Caco-2 (cell line): ENCODE measurements around the gene INPP4A. TPM values are rescaled to one million over a fixed set of nuclear protein-coding genes. Genes with fewer than 3 reads are reported as not detected.

Experiments
- BruUV-seq: library from RNA; stranded (reverse); fragments of 400-500 nt; replicated peaks from 2 replicates; lab custom pipeline; 2021; lab: Mats Ljungman, UMichigan
- CTCF ChIA-PET: fragments of 300-600 bp; sonication (Branson Sonifier 250); formaldehyde crosslinking; loops from one replicate; lab custom pipeline; 2022; ENCODE audit warnings: antibody characterized with exemption; lab: Charles Lee
- POLR2A ChIA-PET: fragments of 300-600 bp; sonication (Branson Sonifier 250); formaldehyde crosslinking; loops from one replicate; lab custom pipeline; 2022; ENCODE audit warnings: antibody characterized with exemption; lab: Charles Lee
- DNase-seq, 2 experiments: peaks; one replicate each; pipeline versions ENCODE4 v3.0.0 to v3.0.0-alpha.2; 2020 to 2022
- H3K27me3 ChIP-seq: replicated peaks from 2 replicates; pipeline ENCODE4 v1.6.0; 2011; ENCODE audit warnings: low read length; ENCODE audit not compliant: control insufficient read depth, insufficient read depth
- H3K36me3 ChIP-seq: 2 replicates; pipeline ENCODE4 v1.5.1; 2011; ENCODE audit warnings: low read length; ENCODE audit not compliant: control insufficient read depth, insufficient read depth
- H3K4me1 ChIP-seq: fragments of 250-450 bp; sonication (Bioruptor Pico); 2 replicates; pipeline ENCODE4 v1.5.1; 2020; ENCODE audit warnings: mild to moderate bottlenecking
- H3K4me3 ChIP-seq: 2 replicates; pipeline ENCODE4 v1.5.1; 2011; ENCODE audit warnings: low read depth, mild to moderate bottlenecking, control low read depth, low read length
- H3K9me3 ChIP-seq: fragments of 250-450 bp; sonication (Bioruptor Pico); 2 replicates; pipeline ENCODE4 v1.5.1; 2020; ENCODE audit warnings: mild to moderate bottlenecking, moderate library complexity
- H3K27ac Mint-ChIP-seq: one replicate; pipeline ENCODE4 v1.8.0; 2022; ENCODE audit warnings: mixed read lengths; ENCODE audit not compliant: unreplicated experiment
- H3K27me3 Mint-ChIP-seq: one replicate; pipeline ENCODE4 v1.8.0; 2022; ENCODE audit warnings: mixed read lengths; ENCODE audit not compliant: insufficient read depth, unreplicated experiment
- H3K36me3 Mint-ChIP-seq: one replicate; pipeline ENCODE4 v1.8.0; 2022; ENCODE audit warnings: mild to moderate bottlenecking, mixed read lengths; ENCODE audit not compliant: insufficient read depth, unreplicated experiment
- H3K4me1 Mint-ChIP-seq: one replicate; pipeline ENCODE4 v1.8.0; 2022; ENCODE audit warnings: low read depth, mixed read lengths; ENCODE audit not compliant: unreplicated experiment
- H3K4me3 Mint-ChIP-seq: one replicate; pipeline ENCODE4 v1.8.0; 2022; ENCODE audit warnings: mild to moderate bottlenecking, moderate library complexity, mixed read lengths; ENCODE audit not compliant: unreplicated experiment
- H3K9me3 Mint-ChIP-seq: one replicate; pipeline ENCODE4 v1.8.0; 2022; ENCODE audit warnings: mixed read lengths; ENCODE audit not compliant: unreplicated experiment
- intact Hi-C: fragments of 100-400 bp; cut with micrococcal nuclease; formaldehyde crosslinking; loops from one replicate; pipeline ENCODE4 v1.10.0; 2022; ENCODE audit not compliant: unreplicated experiment
- total RNA-seq: library from RNA; stranded (reverse); gene quantifications from 2 replicates; pipeline ENCODE4 v1.2.3, GENCODE V29; 2022
- TF ChIP-seq, protein P1 (sequence below), 2 experiments: fragments of 200-600 bp in 1 of 2; IDR thresholded peaks; 1 replicate in 1 of 2; 2 replicates in 1 of 2; pipeline versions ENCODE4 v1.5.1 to v1.8.0; 2011 to 2022; ENCODE audit warnings: antibody characterized with exemption in 1 of 2, control low read depth in 1 of 2, inconsistent platforms in 1 of 2, low read depth in 1 of 2, low read length in 1 of 2, mild to moderate bottlenecking in 1 of 2, moderate library complexity in 1 of 2; ENCODE audit not compliant: insufficient read depth in 1 of 2, severe bottlenecking in 1 of 2, unreplicated experiment in 1 of 2

INPP4A gene
- total RNA-seq, 1 experiment from 2014 or later: 26.3 TPM

DNA sequence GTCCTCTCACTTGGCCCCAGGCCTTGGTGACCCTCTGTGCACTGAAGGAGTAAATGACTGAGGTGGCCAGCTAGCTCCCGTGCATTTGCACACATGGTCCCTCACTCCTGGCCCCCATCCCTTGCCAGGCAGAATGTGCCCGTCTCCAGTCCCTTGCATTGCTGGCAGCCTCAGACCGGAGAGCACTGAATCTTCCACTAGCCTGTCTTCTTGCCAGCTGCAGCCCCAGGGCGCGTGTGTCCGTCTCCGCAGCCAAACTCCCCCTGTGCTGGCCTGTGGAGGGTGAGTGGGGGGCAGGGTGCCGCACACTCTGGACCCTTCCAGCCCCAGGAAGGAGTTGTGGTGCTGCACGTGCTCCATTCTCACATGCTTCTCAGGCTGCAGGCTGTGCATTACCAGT lies 35.9 kb downstream of the INPP4A start:
- Mint-ChIP-seq H3K36me3 (peaks cover 6% of the 10 kb centered on the region), H3K27ac (no peak overlapping the region), H3K4me3 (no peak overlapping the region), H3K4me1 (peaks cover 19% of the 10 kb centered on the region), H3K9me3 (peaks cover 7% of the 10 kb centered on the region), H3K27me3 (no peaks in the 10 kb centered on the region)
- intact Hi-C loops: no loop called here
- Histone ChIP-seq H3K36me3 (no peaks in the 10 kb centered on the region), H3K4me3 (no peak overlapping the region), H3K4me1 (peaks cover 21% of the 10 kb centered on the region), H3K27me3 (no peaks in the 10 kb centered on the region), H3K9me3 (no peaks in the 10 kb centered on the region)
- TF ChIP-seq, protein P1, sequence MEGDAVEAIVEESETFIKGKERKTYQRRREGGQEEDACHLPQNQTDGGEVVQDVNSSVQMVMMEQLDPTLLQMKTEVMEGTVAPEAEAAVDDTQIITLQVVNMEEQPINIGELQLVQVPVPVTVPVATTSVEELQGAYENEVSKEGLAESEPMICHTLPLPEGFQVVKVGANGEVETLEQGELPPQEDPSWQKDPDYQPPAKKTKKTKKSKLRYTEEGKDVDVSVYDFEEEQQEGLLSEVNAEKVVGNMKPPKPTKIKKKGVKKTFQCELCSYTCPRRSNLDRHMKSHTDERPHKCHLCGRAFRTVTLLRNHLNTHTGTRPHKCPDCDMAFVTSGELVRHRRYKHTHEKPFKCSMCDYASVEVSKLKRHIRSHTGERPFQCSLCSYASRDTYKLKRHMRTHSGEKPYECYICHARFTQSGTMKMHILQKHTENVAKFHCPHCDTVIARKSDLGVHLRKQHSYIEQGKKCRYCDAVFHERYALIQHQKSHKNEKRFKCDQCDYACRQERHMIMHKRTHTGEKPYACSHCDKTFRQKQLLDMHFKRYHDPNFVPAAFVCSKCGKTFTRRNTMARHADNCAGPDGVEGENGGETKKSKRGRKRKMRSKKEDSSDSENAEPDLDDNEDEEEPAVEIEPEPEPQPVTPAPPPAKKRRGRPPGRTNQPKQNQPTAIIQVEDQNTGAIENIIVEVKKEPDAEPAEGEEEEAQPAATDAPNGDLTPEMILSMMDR (IDR thresholded peaks at IDR 0.05; ENCODE audit: insufficient read depth in 1 of 2, low read depth in 1 of 2, low read length in 1 of 2, severe bottlenecking in 1 of 2, unreplicated experiment in 1 of 2): no peak
- no peak for DNase-seq
- ChIA-PET POLR2A (no interaction called here), CTCF (interaction anchor here (0.6 kb wide), 1 partner anchor 116 kb away, joined by 6 read pairs; no protein-coding TSS in a partner anchor)
- BruUV-seq: no TSS peak

DNA sequence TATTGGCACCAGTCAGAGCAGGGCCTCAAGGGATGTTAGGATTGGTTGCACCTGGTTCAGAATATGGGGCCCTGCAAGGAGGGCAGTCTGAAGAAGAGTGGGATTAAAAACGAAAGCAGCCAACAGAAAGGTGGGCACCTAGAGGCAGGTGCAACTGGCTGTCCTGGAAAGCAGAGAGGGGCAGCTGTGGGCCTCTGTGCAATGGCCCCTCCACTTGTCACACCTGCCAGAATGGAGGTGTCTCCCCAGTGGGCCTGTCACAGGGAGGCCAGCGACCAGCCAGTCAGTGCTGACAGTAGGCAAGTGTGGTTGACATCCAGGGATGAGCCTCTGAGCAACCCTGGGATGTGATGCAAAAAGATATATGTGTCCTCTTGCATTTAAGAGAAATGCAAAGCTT lies 37.7 kb downstream of the INPP4A start:
- no peaks in the 10 kb centered on the region for H3K9me3 ChIP-seq
- Mint-ChIP-seq H3K9me3 (peaks cover 7% of the 10 kb centered on the region), H3K4me3 (no peak overlapping the region), H3K27me3 (no peaks in the 10 kb centered on the region), H3K27ac (no peak overlapping the region), H3K4me1 (peaks cover 19% of the 10 kb centered on the region), H3K36me3 (peaks cover 6% of the 10 kb centered on the region)
- no peaks in the 10 kb centered on the region for H3K27me3 ChIP-seq
- no peaks in the 10 kb centered on the region for H3K36me3 ChIP-seq
- TF ChIP-seq, protein P1 (IDR thresholded peaks at IDR 0.05; ENCODE audit: insufficient read depth in 1 of 2, low read depth in 1 of 2, low read length in 1 of 2, severe bottlenecking in 1 of 2, unreplicated experiment in 1 of 2): no peak
- CTCF ChIA-PET: no interaction called here
- DNase-seq: no peak
- intact Hi-C loops: no loop called here
- peaks cover 21% of the 10 kb centered on the region for H3K4me1 ChIP-seq
- POLR2A ChIA-PET: no interaction called here
- BruUV-seq: no TSS peak
- H3K4me3 ChIP-seq: no peak overlapping the region

- no TSS peak for BruUV-seq
- Histone ChIP-seq H3K4me1 (peaks cover 21% of the 10 kb centered on the region), H3K27me3 (no peaks in the 10 kb centered on the region), H3K4me3 (no peak overlapping the region), H3K36me3 (no peaks in the 10 kb centered on the region), H3K9me3 (no peaks in the 10 kb centered on the region)
- Mint-ChIP-seq H3K27ac (peak overlapping the region; percentile 82), H3K4me1 (peaks cover 19% of the 10 kb centered on the region), H3K27me3 (no peaks in the 10 kb centered on the region), H3K9me3 (peaks cover 7% of the 10 kb centered on the region), H3K36me3 (peaks cover 6% of the 10 kb centered on the region), H3K4me3 (no peak overlapping the region)
- intact Hi-C loops: no loop called here
- TF ChIP-seq, protein P1 (IDR thresholded peaks at IDR 0.05; ENCODE audit: insufficient read depth in 1 of 2, low read depth in 1 of 2, low read length in 1 of 2, severe bottlenecking in 1 of 2, unreplicated experiment in 1 of 2): no peak
- DNase-seq: no peak
- POLR2A ChIA-PET: no interaction called here
- CTCF ChIA-PET: no interaction called here
Measured at GRCh38 chr2:98483257-98483861, 38.7 kb downstream of the INPP4A start.
